ENCODE data around the gene FMNL2.

FMNL2 gene

DNA sequence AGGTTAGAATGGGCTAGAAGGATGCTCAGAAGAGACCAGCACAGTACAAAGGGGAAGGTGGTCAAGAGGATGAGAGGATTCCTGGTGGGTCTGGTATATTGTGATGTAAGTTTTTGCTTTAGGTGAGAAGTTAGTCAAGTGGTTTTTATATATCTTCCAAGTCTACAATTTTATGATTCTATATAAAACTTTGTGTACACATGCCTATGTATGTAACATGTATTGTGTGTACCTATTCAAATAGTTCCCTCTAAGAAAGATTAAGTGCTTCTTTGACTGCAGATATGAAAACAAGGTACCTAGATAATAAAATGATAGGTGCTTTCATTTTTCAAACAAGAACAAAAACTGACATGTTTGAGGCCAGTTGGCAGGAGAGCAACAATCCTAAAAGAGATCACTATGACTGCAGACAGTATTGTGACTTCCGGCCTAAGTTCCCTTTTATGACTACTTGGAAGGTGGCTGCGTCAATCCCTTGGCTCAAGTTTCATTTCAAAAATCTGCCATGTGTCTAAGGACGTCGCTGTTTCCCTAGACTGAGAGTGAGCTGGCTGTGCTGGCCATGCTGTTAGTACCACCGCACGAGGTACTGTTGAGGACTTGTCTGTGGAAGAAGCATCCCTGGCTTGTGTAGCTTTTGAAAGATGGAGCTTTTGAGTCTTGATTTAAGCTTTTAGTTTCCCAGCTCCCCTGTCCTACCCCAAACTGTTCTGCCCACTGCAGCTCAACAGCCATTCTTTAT, 259.2 kb downstream of the FMNL2 start:
- no peak for DNase-seq

DNA sequence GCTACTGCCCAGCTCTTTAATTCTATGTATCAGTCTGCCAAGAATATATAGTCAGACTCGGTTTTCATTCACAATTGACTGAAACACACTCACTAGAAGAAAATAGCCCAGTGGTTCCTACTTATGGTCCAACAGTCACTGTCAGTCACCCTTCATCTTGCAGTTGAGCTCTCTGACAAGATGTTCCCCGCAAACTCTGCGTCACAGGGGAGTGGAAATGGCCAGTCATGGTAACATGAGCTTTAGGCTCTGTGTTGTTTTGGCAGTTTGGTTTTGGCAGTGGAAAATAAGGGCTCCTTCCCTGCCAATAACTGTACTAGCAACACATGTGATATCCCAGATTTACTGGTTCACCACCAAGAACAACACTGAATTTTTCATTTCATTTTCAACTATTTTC, 259.8 kb downstream of the FMNL2 start:
- no peak for DNase-seq

DNA sequence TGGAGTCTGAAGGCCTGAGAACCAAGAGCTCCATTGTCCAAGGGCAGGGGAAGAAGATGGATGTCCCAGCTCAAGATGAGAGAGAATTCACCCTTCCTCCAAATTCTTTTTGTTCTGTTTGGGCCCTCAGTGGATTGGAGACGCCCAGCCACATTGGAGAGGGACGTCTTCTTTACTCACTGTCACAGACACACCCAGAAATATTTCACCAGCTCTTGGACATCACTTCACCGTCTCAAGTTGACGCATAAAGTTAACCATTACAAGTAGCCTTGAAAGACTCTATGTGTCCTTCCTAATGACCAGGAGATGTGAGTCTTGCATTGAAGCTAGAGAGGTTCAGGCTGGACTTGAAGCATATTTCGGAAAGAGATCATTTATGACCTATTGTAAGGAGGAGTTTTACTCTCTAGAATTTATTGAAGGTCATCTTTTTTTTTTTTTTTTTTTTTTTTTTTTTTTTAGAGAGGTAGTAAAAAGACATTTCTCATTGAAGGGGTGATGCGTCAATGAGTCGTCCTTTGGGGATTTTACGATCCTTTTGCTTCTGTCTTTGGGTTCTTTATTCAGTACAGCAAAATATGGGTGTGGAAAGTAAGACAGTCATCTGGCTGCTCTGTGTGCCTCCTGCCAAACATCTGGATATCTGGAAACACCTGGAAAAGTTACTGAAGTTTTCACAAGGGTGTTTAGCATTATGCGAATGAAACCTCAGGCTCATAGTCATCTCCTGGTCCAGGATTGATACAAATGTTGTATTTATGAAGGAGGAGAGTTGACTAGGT, 264.2 kb downstream of the FMNL2 start:
- DNase-seq: no peak

DNA sequence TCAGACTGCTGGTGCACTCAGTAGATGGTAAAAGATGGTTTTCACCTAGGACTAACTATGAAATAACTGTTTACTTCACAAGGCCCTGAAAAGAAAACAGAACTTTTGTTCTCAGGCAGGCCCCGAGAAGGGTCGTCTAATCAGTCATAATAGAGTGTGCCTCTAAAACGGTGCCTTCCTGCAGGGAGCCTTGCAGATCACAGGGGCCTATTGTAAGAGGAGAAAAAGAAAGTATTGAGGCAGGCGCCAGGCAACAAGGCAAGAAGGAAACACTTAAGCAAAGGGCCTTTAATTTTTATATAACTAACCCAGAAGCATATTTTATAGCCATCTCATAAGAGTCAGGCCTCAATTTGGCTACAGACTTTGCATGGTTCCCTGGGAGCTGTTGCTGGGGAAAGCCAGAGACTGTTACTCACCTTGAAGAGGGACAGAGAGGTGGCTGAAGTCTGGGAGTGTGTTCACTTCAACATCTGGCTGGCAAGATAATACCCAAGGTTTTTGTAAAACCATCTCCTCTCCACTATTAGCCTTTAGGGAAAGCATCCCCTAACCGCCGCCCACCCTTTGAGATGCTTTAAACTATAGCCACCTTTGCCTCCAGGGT, 265.2 kb downstream of the FMNL2 start:
- no peak for DNase-seq

DNA sequence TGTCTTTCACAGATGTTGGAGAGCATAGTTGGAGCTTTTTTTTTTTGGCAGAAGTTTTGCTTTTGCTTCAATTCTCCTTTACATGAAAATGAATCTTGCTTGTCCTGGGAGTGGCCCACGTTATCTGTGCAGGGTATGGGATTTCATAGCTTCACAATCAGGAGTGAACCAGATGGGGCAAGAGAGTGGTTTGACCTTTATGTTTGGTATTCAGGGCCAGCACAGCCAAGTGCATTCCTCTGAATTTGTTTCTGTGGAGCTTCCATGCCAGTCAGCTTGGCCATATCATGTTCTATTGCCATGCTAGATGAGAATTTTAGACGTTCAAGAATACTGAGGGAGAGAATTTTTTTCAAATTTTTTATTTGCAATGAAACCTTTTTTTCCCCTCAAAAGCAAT, 265.7 kb downstream of the FMNL2 start:
- no peak for DNase-seq

DNA sequence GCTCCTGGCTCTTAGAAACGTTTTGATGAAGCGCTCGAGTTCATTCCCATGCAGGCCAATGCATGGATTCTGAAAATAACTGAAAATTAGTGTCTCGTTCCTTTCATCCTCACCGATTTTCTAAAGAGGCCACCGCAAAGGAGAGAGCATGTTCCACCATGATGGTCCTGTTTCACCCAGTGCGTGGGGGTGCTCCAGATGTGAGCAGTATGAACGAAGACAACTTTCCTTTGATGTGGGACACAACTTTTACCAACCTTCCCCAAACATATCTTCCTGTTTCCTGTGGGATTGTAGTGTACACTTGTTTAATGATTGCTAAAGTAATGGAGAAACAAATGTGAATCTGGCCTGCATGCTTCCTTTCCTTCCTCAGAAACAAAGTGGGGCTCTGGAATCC, 267.8 kb downstream of the FMNL2 start:
- no peak for DNase-seq

DNA sequence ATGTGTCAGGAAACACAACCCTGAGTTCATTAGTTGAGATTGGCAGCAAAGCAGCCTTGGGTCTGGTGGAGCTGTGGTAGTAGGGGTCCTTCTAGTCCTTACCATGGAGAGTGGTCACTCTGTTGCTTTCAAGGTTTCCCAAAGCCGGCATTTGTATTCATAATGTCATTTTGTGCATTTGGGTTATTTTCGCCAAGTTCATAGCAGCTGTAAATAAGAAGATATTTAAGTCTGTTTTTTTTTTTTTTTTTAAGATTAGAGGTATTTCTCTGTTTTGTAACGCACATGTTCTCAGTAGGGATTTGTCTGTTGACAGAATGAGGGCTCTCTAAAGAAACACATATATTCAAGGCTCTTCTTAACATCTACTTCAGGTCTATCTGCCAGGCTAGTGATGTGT, 268.2 kb downstream of the FMNL2 start:
- no peak for DNase-seq

DNA sequence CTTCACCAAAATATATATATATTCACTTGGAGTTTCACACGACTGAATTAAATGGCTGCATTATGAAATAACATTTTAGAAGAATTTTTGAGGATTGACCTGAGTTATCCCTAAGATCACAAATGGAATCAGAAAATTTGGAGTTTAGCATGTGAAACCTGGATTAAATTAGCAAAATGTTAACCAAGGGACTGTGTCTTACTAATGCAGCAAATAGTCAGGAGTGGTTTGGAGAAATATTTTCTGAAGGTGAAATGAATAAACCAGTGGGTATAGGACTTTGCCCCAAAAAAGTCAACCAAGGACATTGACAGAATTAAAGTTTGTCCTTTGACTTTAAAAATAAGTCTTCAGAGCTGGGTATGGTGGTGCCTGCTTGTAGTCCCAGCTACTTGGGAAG, 271.1 kb downstream of the FMNL2 start:
- DNase-seq: no peak

DNA sequence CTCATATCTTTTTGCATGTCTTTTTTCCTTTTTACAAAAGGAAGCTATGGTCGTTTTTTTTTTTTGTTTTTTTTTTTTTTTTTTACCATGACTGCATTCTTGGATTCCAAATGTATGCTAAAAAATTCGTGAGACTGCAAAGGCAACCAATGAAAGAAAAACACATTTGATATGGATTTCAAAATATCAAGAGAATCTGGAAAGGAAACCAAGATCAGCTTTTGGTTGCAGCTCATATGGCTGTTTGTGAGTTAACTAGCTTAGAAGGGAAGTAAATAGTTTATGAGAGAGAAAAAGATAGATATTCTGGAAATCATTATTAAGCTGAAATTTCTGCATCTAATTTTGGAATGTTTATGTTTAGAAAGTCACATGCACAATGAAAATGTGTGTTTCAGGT, 272.0 kb downstream of the FMNL2 start:
- DNase-seq: no peak

DNA sequence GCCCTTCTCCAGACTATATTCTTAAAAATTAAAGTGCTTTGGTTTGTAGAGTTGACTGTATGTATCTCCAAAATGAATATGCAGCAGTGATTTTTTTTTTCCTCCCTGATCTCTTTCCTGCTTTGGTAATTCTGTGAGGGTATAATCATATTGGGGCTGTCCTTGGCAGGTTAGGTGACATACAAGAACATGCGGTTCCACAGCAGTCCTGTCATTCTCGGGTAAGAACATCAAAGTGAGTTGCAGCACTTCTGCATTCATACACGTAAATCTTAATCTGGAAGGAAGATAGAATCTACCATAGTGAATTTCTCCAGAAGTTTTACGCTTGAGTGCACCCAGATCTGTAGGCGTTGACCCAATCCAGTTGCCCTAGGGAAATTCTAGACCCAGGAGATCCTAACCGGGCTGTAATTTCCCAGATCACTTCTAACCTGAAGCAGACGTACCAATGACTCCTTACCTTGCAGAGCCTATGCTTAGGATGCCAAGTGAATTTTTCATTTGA, 272.9 kb downstream of the FMNL2 start:
- DNase-seq: no peak

DNA sequence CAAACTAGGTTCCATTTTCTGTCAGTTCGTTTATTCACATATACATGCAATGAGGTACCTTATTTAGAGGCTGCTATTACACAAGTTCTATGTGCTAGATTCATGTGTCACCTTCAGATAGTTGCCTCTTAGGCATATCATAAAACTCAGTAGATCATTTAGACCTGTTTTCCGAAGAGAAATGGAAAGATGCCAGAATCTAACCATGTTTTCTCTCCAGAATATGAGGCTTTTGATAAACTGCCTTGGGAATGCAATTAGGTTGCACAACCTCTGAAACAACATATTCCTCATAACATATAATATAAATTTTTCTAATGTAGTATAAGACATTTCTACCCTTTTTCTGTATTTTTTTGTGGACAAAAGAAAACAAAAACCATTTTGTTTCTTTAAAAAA, 274.2 kb downstream of the FMNL2 start:
- DNase-seq: no peak

DNA sequence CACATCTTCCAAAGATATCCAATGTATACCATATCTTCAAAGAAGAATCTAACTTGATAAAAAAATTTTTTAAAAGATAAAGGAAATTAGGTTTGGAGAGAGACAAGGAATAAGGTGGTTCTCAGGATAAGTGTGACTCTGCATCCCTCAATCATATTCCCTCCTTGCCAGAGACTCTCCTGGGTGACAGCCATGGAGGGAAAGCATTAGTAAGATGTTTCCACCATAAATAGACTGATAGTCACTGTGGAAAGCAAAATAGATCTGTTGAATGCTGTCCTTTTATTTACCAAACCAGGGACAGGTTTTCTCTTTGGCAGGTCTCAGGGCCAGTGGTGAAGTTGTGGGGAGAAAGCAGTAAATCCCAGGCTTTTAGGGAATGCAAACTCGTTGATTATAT, 274.7 kb downstream of the FMNL2 start:
- DNase-seq: no peak

DNA sequence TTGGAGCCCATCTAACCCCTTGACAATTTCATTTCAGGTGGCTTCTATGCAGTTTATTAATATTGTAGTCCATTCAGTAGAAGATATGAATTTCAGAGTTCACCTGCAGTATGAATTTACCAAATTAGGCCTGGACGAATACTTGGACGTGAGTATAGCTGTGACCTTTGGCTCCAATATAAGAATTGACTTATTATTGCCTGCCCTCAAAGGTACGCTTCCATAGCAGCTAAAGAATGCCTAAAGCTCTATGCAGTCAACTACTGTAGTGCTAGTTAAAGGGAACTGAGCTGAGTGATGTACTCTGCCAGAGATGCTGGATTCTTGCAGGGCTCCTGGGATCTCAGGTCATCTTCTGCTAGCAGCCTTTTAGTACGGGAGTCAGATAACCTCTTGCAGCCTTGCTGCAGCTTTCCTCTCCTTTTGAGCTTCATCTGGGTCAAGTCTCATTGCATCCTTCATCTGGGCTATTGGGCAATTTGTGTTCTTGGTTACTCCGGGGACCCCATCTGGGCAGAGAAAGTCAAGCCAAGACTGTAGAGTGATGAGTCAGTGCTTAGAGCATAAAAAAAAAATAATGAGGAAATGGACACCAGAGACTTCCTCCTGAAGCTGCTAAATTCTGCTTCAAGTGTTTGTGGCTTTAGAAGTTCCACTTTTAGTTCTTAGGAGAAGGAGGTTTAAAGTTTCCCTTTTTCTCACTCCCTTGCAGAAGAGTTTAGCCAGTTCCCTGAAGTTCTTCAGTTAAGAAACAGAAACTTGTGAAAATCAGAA, 276.7 kb downstream of the FMNL2 start:
- DNase-seq: no peak

DNA sequence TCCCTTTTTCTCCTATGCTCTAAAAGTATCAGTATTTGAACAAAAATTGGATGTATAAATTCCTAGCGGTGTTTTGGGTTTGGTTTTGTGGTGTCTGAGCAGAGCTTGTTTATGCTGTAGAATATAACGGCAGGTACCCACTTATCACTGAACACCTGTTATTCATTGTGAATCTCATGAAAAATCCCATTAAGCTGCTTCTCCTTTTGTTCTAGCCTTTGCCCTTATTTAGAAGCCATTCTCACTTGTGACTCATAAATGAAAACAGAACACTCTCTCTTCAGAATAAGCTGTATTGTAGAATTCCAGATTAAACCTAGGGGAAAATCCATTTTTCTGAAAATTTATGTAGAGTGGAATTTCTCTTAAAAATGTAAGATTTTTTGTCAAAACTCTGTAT, 278.3 kb downstream of the FMNL2 start:
- DNase-seq: no peak

DNA sequence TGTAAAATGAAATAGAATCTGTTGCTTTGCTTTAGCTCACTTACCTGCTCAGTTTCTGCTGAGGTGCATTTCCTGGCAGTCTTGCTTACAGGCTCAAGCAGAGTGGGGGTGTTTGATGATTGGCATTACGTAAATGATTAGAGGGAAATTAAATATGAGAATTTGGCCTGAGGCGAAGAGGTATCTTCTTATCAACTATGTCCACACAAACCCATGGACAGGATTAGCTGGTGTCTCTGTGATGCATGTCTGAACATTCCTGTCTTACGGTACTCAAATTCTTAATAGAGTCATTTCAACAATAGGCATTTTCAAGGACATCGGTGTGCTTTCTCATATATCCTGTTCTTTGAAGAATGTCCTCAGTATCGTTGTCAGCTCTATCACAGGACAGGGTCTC, 280.2 kb downstream of the FMNL2 start:
- no peak for DNase-seq

DNA sequence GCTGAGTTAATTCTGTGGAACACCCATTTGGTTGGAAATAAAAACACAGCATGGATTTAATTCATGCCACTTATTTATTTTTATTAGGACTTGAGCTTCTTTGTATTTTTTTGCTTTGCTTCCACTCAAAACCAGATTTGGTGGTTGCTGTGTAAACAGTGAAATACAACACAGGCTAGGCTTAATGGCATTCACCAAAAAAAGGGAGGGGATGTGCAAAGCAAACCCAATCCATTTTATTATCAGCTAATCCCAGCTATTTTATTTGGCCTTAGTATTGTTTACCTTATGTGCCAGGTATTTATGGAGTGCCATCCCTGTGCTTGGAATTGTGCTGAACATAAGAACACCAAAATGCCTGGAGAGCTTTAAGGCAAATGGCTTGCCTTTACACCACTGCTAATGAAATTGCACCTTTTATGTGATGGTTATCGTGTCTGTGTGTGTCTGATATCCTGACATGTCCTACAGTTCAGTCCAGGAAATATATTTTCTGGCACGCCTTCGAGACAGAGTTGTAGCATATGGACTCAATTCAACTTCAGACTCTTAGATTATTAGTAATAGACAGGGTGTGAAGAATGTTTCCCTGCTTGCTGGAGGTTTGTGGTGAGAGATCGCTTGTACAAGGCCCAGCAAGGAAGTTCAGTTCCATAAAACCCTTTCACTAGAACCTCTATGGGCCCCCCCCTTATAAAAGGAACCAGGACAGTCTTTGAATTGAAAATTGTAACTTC, 282.6 kb downstream of the FMNL2 start:
- DNase-seq: no peak

DNA sequence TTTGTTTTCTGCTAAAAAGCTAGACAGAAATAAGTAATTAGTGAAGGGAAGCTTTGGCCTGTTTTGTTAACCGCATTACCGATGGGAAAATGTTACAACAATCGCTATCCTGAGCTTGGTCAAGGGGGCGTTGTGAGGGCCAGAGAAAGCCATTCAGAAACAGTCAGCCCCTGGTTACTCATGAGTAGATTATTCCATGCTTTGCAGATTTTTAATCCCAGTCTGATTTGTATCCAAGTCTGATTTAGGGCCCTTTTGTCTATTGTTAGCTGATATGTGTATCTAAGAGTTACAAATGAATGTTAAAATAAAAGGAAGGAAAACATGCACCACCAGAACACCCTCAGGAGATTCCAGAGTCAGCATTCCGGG, 283.2 kb downstream of the FMNL2 start:
- DNase-seq: no peak

DNA sequence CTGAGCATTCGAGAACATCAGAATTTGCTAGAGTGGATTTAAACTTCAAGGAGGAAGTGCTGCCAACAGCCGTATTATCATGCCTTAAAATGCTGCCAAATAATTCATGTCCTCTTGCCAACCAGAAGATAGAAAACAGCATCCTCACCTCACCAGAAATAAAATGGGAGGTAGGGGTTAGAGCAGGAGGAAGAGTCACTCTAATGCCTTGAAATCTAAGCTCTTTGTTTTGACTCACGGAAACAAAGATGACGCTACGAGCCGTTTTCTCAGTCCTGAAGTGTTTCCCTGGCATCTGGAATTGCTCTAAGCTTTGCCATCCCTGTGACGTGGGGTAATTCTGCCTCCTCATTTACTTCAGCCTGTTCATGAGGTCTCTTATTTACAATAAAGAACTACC, 285.2 kb downstream of the FMNL2 start:
- no peak for DNase-seq

DNA sequence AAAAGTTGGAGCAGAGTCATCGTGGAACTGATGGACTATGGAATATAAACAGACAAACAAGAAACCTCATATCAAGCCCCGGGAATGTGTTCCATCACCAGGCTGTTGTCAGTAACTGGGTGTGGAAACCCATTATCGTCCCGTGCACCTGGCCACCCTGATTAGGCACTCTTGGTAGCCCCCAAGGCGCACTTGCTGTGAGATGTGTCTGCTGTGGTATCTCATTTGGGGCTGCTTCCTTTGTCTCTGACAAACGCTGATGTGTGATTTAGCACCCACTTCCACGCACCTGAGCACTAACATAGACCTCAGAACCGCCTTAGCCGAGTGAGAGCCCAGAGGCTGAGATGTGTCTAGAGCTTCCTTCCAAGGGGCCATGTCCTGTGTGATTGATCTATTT, 286.0 kb downstream of the FMNL2 start:
- no peak for DNase-seq

DNA sequence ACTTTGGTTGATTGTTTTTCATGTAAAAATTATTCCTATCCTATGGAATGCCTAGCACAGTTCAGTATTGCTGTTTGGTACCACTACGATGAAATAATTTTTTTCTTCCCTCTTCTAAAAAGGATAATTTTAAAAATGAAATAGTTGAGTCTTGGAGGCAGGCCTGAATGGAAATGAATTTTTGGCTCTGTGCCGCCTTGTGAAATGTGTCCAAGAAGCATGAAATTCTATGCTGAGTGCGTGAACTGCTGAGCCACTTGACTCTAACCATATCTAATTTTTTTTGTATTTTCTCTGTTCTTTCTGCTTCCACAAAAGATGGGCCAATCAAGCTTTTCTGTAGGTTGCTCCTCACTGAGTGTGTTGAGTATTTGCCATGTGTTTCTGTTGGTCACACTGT, 287.2 kb downstream of the FMNL2 start:
- no peak for DNase-seq

DNA sequence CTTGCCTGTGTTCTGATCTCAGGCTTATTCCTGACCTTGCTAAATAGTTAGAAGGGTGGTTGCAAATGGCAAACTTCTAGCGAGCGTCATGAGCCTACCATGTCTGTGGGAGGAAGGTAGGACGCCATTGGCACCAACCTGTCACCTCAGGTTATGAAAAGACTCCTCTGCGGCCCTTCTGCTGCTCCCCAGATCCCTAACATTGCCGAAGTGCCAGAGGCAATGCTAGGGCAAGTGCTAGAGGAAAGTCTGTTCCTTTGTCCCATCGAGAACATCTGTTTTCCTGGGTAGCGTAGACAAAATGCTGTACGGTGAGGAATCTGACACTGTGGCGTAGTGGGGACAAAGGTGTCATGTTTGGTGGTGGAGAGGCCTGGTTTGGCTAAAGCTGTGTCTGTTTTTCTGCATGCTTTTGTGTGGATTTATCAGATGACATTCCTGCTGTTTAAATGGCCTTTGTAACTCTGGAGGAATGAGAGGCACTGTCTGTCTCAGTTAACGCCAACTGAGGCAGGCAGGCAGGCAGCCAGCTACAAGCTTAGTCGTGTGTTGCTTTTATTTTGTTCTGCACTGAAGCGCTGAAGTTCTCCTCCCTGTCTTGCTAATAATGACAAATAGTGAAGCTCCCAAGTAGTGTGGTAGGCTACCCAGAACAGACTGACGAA, 288.2 kb downstream of the FMNL2 start:
- DNase-seq: no peak

DNA sequence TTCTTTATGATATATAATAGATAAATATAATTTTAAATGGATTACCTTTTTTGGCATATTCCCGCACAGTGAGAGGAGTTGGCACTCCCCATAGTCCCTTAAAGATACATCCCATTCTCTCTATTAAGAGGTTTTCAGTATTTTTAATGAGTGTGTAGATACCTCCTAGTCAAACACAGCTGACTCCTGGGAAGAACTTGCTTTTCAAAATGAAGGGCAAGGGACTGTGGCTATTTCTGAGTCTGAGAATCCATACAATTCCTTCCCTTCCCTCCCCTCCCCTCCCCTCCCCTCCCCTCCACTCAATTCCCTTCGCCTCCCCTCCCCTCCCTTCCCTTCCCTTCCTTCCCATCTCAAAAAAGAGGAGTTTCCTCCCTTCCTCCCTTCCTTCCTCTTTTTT, 288.8 kb downstream of the FMNL2 start:
- no peak for DNase-seq

All from activated CD4-positive, alpha-beta T cell treated with anti-CD3 and anti-CD28 coated beads, Interleukin-2, amount 50 U/mL, for 1 hour (primary cell).